A673 (cell line): Measurements from ENCODE around the gene ATP6AP1. TPM values are rescaled to one million over a fixed set of nuclear protein-coding genes. Genes with fewer than 3 reads are reported as not detected.
"Not testable (repeated sequence)": the region's sequence is repeated elsewhere in the genome, so short reads cannot be mapped to it uniquely, and the experiment has no call there.

Experiments
- BruUV-seq: library from RNA; stranded (reverse); fragments of 400-500 nt; replicated peaks from 2 replicates; lab custom pipeline; 2021; lab: Mats Ljungman, UMichigan
- CTCF ChIA-PET: fragments of 300-600 bp; sonication (Branson Sonifier 250); formaldehyde crosslinking; loops from one replicate; lab custom pipeline; 2022; ENCODE audit warnings: antibody characterized with exemption; lab: Charles Lee
- POLR2A ChIA-PET: fragments of 300-600 bp; sonication (Branson Sonifier 250); formaldehyde crosslinking; loops from one replicate; lab custom pipeline; 2022; ENCODE audit warnings: antibody characterized with exemption; ENCODE audit not compliant: low non-redundant PET; lab: Charles Lee
- DNase-seq: peaks from one replicate; pipeline ENCODE4 v3.0.0-alpha.2; 2015; ENCODE audit warnings: low spot score
- H3K27ac ChIP-seq: fragments of 200-600 bp; sonication (generic); 2 replicates; pipeline ENCODE4 v1.5.1; 2016; ENCODE audit warnings: mixed run types, low read depth, mild to moderate bottlenecking, mixed read lengths, antibody characterized with exemption, low read length; ENCODE audit not compliant: poor library complexity, severe bottlenecking
- H3K27me3 ChIP-seq: fragments of 200-600 bp; sonication (generic); replicated peaks from 2 replicates; pipeline ENCODE4 v1.6.1; 2017; ENCODE audit warnings: mixed run types, low read depth, mild to moderate bottlenecking, mixed read lengths, antibody characterized with exemption, low read length; ENCODE audit not compliant: insufficient read depth, poor library complexity
- H3K36me3 ChIP-seq: fragments of 200-600 bp; sonication (generic); 2 replicates; pipeline ENCODE4 v1.6.1; 2016; ENCODE audit warnings: mixed run types, mild to moderate bottlenecking, mixed read lengths, antibody characterized with exemption, low read length; ENCODE audit not compliant: insufficient read depth, poor library complexity, severe bottlenecking
- H3K4me1 ChIP-seq: fragments of 200-600 bp; sonication (generic); 2 replicates; pipeline ENCODE4 v1.6.1; 2017; ENCODE audit warnings: mixed run types, mild to moderate bottlenecking, mixed read lengths, antibody characterized with exemption, low read length; ENCODE audit not compliant: insufficient read depth, poor library complexity, severe bottlenecking
- H3K4me3 ChIP-seq: fragments of 200-600 bp; sonication (generic); 2 replicates; pipeline ENCODE4 v1.5.1; 2016; ENCODE audit warnings: low read depth, mixed run types, mild to moderate bottlenecking, mixed read lengths, low read length; ENCODE audit not compliant: poor library complexity, severe bottlenecking
- H3K9me3 ChIP-seq: fragments of 200-600 bp; sonication (generic); 2 replicates; pipeline ENCODE4 v1.6.1; 2016; ENCODE audit warnings: mixed run types, low read depth, mild to moderate bottlenecking, mixed read lengths, antibody characterized with exemption, low read length; ENCODE audit not compliant: poor library complexity, severe bottlenecking
- EZH2 ChIP-seq: fragments of 200-600 bp; sonication (generic); IDR thresholded peaks from 2 replicates; pipeline ENCODE4 v1.6.1; 2017; ENCODE audit warnings: borderline replicate concordance, low read depth, mild to moderate bottlenecking, mixed read lengths, antibody characterized with exemption, low read length; ENCODE audit not compliant: poor library complexity, severe bottlenecking
- intact Hi-C: fragments of 100-400 bp; cut with micrococcal nuclease; formaldehyde crosslinking; loops from one replicate; pipeline ENCODE4 v1.10.0; 2022; ENCODE audit not compliant: unreplicated experiment
- total RNA-seq: library from RNA; stranded (reverse); gene quantifications from 2 replicates; pipeline ENCODE4 v1.2.3, GENCODE V29; 2021
- TF ChIP-seq, protein P1 (sequence below): fragments of 300-800, 200-600 bp; sonication (generic); conservative IDR thresholded peaks from 2 replicates; pipeline ENCODE4 v1.5.1; 2017; ENCODE audit warnings: low read depth, mild to moderate bottlenecking, antibody characterized with exemption, low read length, moderate library complexity, mixed read lengths

Gene ATP6AP1
- total RNA-seq, 1 experiment from 2014 or later: 77.1 TPM

DNA sequence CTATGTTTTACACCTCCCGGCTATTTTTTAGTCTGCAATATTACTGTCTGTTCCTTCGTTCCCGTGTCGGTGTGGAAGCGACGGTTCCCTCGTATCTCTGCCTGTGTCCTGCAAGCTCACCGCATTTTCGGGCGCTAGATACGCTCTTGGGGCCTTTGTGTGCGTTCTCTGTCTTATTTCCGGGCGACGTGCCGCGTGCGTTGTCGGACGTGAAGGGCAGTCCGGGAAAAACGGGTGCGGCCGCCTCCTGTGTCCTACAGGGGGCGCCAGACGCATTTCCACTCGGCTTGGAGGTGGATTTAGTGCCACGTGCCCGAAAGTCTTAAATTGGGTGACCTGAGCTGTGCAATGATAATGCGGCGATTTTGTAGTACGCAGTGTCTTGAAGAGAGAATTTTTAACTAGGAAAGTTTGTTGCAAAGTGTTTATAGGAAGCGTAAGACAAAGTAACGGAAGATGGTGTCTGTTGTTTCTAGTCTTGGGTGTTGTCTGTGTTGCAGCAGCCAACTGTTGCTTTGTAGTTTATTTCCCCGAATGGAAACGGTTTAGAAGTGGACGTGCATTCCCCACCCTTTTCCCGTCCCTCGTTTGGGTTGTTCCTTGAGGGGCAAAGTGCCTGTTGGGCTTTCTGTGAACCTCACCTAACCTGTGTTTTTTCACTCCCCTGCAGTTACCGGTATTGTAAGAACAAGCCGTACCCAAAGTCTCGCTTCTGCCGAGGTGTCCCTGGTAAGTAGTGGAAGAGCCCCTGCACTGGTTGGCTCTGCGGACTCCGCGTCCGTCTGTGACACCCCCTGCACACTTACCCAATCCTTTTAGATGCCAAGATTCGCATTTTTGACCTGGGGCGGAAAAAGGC lies 29.6 kb upstream of the ATP6AP1 start:
- TSS peak; percentile 82 for BruUV-seq
- no peaks in the 10 kb centered on the region for H3K27me3 ChIP-seq
- H3K9me3 ChIP-seq: no peaks in the 10 kb centered on the region
- CTCF ChIA-PET: no interaction called here
- peaks cover 25% of the 10 kb centered on the region for H3K36me3 ChIP-seq
- H3K27ac ChIP-seq: peak overlapping the region; percentile 100
- POLR2A ChIA-PET: no interaction called here
- peak; percentile 81 for DNase-seq
- H3K4me3 ChIP-seq: peak overlapping the region; percentile 89
- TF ChIP-seq EZH2: no peak
- TF ChIP-seq, protein P1, sequence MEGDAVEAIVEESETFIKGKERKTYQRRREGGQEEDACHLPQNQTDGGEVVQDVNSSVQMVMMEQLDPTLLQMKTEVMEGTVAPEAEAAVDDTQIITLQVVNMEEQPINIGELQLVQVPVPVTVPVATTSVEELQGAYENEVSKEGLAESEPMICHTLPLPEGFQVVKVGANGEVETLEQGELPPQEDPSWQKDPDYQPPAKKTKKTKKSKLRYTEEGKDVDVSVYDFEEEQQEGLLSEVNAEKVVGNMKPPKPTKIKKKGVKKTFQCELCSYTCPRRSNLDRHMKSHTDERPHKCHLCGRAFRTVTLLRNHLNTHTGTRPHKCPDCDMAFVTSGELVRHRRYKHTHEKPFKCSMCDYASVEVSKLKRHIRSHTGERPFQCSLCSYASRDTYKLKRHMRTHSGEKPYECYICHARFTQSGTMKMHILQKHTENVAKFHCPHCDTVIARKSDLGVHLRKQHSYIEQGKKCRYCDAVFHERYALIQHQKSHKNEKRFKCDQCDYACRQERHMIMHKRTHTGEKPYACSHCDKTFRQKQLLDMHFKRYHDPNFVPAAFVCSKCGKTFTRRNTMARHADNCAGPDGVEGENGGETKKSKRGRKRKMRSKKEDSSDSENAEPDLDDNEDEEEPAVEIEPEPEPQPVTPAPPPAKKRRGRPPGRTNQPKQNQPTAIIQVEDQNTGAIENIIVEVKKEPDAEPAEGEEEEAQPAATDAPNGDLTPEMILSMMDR: peak; percentile 83
- intact Hi-C loops: loop anchor here (10.0 kb wide), 1 partner anchor 424 kb away; the partner anchor contains the start of genes HCFC1 and TMEM187
- no peaks in the 10 kb centered on the region for H3K4me1 ChIP-seq

DNA sequence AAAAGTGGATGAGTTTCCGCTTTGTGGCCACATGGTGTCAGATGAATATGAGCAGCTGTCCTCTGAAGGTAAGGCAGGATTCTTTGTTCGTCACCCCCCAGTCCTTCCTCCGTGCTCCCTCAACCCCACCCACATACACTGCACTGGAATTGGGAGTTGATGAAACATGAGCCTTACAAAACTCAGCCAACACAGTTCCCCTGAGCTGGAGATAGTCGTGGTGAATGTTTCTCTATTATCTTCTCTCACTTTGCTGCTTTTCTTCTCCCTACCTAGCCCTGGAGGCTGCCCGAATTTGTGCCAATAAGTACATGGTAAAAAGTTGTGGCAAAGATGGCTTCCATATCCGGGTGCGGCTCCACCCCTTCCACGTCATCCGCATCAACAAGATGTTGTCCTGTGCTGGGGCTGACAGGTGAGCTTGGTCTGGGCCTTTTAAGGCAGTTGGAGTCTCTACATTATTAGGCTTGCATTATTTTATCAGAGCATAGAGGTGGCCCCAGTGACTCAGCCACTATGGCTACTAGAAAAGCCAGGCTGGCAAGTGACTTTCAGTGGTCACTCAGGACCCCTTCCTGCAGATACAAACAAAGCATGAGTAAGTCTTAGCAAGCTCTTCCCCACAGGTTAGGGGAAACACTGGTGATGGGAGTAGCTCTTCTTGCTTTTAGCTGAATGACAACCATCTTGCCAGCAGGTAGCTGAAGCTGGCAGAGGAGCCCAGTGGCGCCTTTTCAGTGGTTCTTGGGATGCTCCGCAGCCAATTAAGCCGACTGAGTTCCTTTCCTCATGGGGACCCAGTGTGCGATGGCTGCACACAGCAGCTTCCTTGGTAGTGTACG lies 28.7 kb upstream of the ATP6AP1 start:
- TF ChIP-seq, protein P1: no peak
- TF ChIP-seq EZH2: no peak
- Histone ChIP-seq H3K36me3 (peaks cover 25% of the 10 kb centered on the region), H3K27ac (peak overlapping the region; percentile 100), H3K4me1 (no peaks in the 10 kb centered on the region), H3K9me3 (no peaks in the 10 kb centered on the region), H3K4me3 (peak overlapping the region; percentile 89), H3K27me3 (no peaks in the 10 kb centered on the region)
- no TSS peak for BruUV-seq
- intact Hi-C loops: loop anchor here (10.0 kb wide), 1 partner anchor 425 kb away; the partner anchor contains the start of genes HCFC1 and TMEM187
- ChIA-PET POLR2A (no interaction called here), CTCF (no interaction called here)
- DNase-seq: no peak

DNA sequence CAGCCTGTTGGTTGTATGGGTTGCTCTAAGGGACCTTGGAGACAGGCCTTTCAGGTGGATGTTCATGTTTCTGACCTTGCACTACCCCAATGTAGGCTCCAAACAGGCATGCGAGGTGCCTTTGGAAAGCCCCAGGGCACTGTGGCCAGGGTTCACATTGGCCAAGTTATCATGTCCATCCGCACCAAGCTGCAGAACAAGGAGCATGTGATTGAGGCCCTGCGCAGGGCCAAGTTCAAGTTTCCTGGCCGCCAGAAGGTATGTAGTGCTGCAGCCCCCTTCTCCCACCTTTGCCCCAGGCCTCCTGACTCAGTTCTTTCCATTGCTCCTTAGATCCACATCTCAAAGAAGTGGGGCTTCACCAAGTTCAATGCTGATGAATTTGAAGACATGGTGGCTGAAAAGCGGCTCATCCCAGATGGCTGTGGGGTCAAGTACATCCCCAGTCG lies 28.1 kb upstream of the ATP6AP1 start:
- BruUV-seq, H3K4me1 ChIP-seq, H3K27ac ChIP-seq, intact Hi-C loops, H3K4me3 ChIP-seq, DNase-seq, H3K27me3 ChIP-seq, CTCF ChIA-PET, H3K9me3 ChIP-seq, POLR2A ChIA-PET: not testable (repeated sequence)
- peaks cover 25% of the 10 kb centered on the region for H3K36me3 ChIP-seq
